ENCODE results near the gene PRKG1.

The PRKG1 gene

DNA sequence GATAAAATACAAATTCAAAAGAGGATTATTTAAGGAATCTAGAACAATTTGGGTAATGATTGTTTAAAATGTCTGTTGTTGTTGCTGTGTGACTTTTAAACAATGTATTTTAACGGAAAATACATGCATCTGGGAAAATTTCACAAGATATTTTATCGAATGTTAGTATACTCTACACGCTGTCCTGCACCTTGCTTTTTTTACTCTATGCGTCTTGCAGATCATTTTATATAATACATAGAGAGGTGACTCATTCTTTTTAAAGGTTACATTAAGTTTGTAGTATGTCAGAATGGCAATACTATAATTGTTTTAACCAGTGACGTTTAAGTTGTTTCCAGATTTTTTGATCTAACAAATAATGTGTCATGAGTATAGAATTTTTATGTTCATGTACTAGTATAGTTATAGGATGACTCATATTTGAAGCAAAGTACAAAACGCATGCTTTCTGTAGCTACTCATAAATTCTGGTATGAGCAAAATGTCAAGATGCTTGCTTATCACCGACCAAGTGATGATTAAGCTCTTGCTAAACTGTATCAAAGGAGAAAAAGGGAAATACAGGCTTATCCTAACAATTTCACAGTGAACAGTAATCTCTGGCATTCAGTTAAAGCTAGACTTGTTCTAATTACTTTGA is 1244.7 kb downstream of the PRKG1 start:
- 0 out of 2 replicates have a peak, but pooled peaks have one; percentile 39 for TF ChIP-seq TCF12 (IDR thresholded peaks at IDR 0.05; ENCODE audit: low read depth)
- TF ChIP-seq USF1 (IDR thresholded peaks at IDR 0.05), result no peak
- 0 out of 2 replicates have a peak, but pooled peaks have one; percentile 43 for TF ChIP-seq FOXM1 (IDR thresholded peaks at IDR 0.05; ENCODE audit: borderline replicate concordance, low read depth)
- no peak for TF ChIP-seq TAF1 (IDR thresholded peaks at IDR 0.05; ENCODE audit: low read depth)
- no peak; the same call in 1 of the 2 replicates for TF ChIP-seq EP300 (IDR thresholded peaks at IDR 0.05; ENCODE audit: borderline replicate concordance)
- no peak for TF ChIP-seq ZBTB7A (IDR thresholded peaks at IDR 0.05; ENCODE audit: low read depth)
- no peak for TF ChIP-seq YY1 (IDR thresholded peaks at IDR 0.05; ENCODE audit: low read depth)
- TF ChIP-seq, protein P1, sequence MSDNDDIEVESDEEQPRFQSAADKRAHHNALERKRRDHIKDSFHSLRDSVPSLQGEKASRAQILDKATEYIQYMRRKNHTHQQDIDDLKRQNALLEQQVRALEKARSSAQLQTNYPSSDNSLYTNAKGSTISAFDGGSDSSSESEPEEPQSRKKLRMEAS (IDR thresholded peaks at IDR 0.05), result no peak; the same call in 1 of the 2 replicates
- TF ChIP-seq NFIC (IDR thresholded peaks at IDR 0.05), result no peak
- no peak for TF ChIP-seq RAD21 (IDR thresholded peaks at IDR 0.05; ENCODE audit: low read depth)
- peak; percentile 79 for TF ChIP-seq TEAD4 (IDR thresholded peaks at IDR 0.05)
- no peak for TF ChIP-seq CREB1 (IDR thresholded peaks at IDR 0.05; ENCODE audit: low read depth)

- no peak for TF ChIP-seq TAF1 (IDR thresholded peaks at IDR 0.05; ENCODE audit: low read depth)
- TF ChIP-seq, protein P2, sequence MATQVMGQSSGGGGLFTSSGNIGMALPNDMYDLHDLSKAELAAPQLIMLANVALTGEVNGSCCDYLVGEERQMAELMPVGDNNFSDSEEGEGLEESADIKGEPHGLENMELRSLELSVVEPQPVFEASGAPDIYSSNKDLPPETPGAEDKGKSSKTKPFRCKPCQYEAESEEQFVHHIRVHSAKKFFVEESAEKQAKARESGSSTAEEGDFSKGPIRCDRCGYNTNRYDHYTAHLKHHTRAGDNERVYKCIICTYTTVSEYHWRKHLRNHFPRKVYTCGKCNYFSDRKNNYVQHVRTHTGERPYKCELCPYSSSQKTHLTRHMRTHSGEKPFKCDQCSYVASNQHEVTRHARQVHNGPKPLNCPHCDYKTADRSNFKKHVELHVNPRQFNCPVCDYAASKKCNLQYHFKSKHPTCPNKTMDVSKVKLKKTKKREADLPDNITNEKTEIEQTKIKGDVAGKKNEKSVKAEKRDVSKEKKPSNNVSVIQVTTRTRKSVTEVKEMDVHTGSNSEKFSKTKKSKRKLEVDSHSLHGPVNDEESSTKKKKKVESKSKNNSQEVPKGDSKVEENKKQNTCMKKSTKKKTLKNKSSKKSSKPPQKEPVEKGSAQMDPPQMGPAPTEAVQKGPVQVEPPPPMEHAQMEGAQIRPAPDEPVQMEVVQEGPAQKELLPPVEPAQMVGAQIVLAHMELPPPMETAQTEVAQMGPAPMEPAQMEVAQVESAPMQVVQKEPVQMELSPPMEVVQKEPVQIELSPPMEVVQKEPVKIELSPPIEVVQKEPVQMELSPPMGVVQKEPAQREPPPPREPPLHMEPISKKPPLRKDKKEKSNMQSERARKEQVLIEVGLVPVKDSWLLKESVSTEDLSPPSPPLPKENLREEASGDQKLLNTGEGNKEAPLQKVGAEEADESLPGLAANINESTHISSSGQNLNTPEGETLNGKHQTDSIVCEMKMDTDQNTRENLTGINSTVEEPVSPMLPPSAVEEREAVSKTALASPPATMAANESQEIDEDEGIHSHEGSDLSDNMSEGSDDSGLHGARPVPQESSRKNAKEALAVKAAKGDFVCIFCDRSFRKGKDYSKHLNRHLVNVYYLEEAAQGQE (IDR thresholded peaks at IDR 0.05; ENCODE audit: low read depth), result no peak
- TF ChIP-seq CEBPB (IDR thresholded peaks at IDR 0.05), result no peak
- TF ChIP-seq RAD21 (IDR thresholded peaks at IDR 0.05; ENCODE audit: low read depth), result no peak
- no peak for TF ChIP-seq TCF12 (IDR thresholded peaks at IDR 0.05; ENCODE audit: low read depth)
- no peak for TF ChIP-seq USF1 (IDR thresholded peaks at IDR 0.05)
- TF ChIP-seq, protein P1 (IDR thresholded peaks at IDR 0.05), result no peak
- TF ChIP-seq FOXM1 (IDR thresholded peaks at IDR 0.05; ENCODE audit: borderline replicate concordance, low read depth), result no peak
- no peak for TF ChIP-seq EP300 (IDR thresholded peaks at IDR 0.05; ENCODE audit: borderline replicate concordance)
- no peak for TF ChIP-seq YY1 (IDR thresholded peaks at IDR 0.05; ENCODE audit: low read depth)
- TF ChIP-seq ZBTB7A (IDR thresholded peaks at IDR 0.05; ENCODE audit: low read depth), result no peak
Observed at GRCh38 chr10:52319926-52320325, 1245.6 kb downstream of the PRKG1 start.

GRCh38 chr10:52322323-52322722 is 1248.0 kb downstream of the PRKG1 start:
- TF ChIP-seq EGR1 (IDR thresholded peaks at IDR 0.05) (no peak), TEAD4 (IDR thresholded peaks at IDR 0.05) (no peak), YY1 (IDR thresholded peaks at IDR 0.05; ENCODE audit: low read depth) (no peak), TAF1 (IDR thresholded peaks at IDR 0.05; ENCODE audit: low read depth) (no peak), ZBTB7A (IDR thresholded peaks at IDR 0.05; ENCODE audit: low read depth) (no peak), CEBPB (IDR thresholded peaks at IDR 0.05) (no peak), EP300 (IDR thresholded peaks at IDR 0.05; ENCODE audit: borderline replicate concordance) (no peak), RAD21 (IDR thresholded peaks at IDR 0.05; ENCODE audit: low read depth) (no peak), USF1 (IDR thresholded peaks at IDR 0.05) (no peak), NFIC (IDR thresholded peaks at IDR 0.05) (no peak), TCF12 (IDR thresholded peaks at IDR 0.05; ENCODE audit: low read depth) (no peak), CREB1 (IDR thresholded peaks at IDR 0.05; ENCODE audit: low read depth) (no peak), FOXM1 (IDR thresholded peaks at IDR 0.05; ENCODE audit: borderline replicate concordance, low read depth) (no peak)
- TF ChIP-seq, protein P1 (IDR thresholded peaks at IDR 0.05), result no peak
- TF ChIP-seq, protein P2 (IDR thresholded peaks at IDR 0.05; ENCODE audit: low read depth), result no peak

DNA sequence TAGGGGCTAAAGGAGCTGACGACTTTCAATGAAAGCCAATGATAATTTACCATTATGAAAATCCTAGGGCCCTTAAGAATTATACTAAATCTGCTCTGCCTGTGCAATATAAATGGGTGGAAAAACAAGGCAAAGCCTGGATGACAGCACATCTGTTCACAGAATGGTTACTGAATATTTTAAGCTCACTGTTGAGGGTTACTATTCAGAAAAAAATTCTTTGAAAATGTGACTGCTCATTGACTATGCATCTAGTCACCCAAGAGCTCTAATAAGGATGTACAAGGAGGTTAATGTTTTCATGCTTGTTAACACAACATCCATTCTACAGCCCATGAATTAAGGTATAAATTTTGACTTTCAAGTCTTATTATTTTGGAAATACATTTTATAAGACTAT is 1248.6 kb downstream of the PRKG1 start:
- TF ChIP-seq NFIC (IDR thresholded peaks at IDR 0.05) (no peak), CEBPB (IDR thresholded peaks at IDR 0.05) (no peak), EP300 (IDR thresholded peaks at IDR 0.05; ENCODE audit: borderline replicate concordance) (no peak), FOXM1 (IDR thresholded peaks at IDR 0.05; ENCODE audit: borderline replicate concordance, low read depth) (no peak), USF1 (IDR thresholded peaks at IDR 0.05) (no peak), EGR1 (IDR thresholded peaks at IDR 0.05) (no peak), RAD21 (IDR thresholded peaks at IDR 0.05; ENCODE audit: low read depth) (no peak)
- TF ChIP-seq, protein P2 (IDR thresholded peaks at IDR 0.05; ENCODE audit: low read depth), result no peak

Measured in Ishikawa (cell line).